Panc1 (cell line): ENCODE measurements around the gene COL23A1. TPM values are rescaled to one million over a fixed set of nuclear protein-coding genes. Genes with fewer than 3 reads are reported as not detected.

Experiments
- ATAC-seq: fragments of 200-7000 bp; cut with Tn5 transposase; 2 replicates; pipeline ENCODE4 v1.9.1; 2020; ENCODE audit warnings: mild to moderate bottlenecking, moderate library complexity
- BruUV-seq: library from RNA; stranded (reverse); fragments of 400-500 nt; replicated peaks from 2 replicates; lab custom pipeline; 2021; lab: Mats Ljungman, UMichigan
- CTCF ChIA-PET: fragments of 300-600 bp; sonication (Branson Sonifier 250); formaldehyde crosslinking; loops from one replicate; lab custom pipeline; 2022; ENCODE audit warnings: antibody characterized with exemption; lab: Charles Lee
- POLR2A ChIA-PET: fragments of 300-600 bp; sonication (Branson Sonifier 250); formaldehyde crosslinking; loops from one replicate; lab custom pipeline; 2022; ENCODE audit warnings: antibody characterized with exemption; lab: Charles Lee
- DNase-seq: peaks from one replicate; pipeline ENCODE4 v3.0.0-alpha.2; 2010; ENCODE audit warnings: low read depth, low spot score
- H3K27ac ChIP-seq: 2 replicates; pipeline ENCODE4 v1.5.1; 2011; ENCODE audit warnings: mild to moderate bottlenecking, low read length, inconsistent platforms
- H3K27me3 ChIP-seq: fragments of 200-500 bp; sonication (Bioruptor generic); 2 replicates; pipeline ENCODE4 v1.6.0; 2014; ENCODE audit warnings: low read length, inconsistent platforms; ENCODE audit not compliant: control insufficient read depth, insufficient read depth
- H3K36me3 ChIP-seq: fragments of 200-500 bp; sonication (Bioruptor generic); 2 replicates; pipeline ENCODE4 v1.5.1; 2014; ENCODE audit warnings: inconsistent platforms, mild to moderate bottlenecking, low read length, moderate library complexity; ENCODE audit not compliant: control insufficient read depth, insufficient read depth
- H3K4me1 ChIP-seq: 2 replicates; pipeline ENCODE4 v1.5.1; 2011; ENCODE audit warnings: inconsistent platforms, mild to moderate bottlenecking, low read length, moderate library complexity; ENCODE audit not compliant: control insufficient read depth, insufficient read depth
- H3K4me3 ChIP-seq, 2 experiments: 2 replicates each; pipeline ENCODE4 v1.5.1; 2011 to 2012; ENCODE audit warnings: low read depth in 2 of 2, low read length in 2 of 2, mild to moderate bottlenecking in 2 of 2, inconsistent platforms in 1 of 2, moderate library complexity in 1 of 2
- H3K9me3 ChIP-seq: fragments of 200-500 bp; sonication (Bioruptor generic); 2 replicates; pipeline ENCODE4 v1.5.1; 2014; ENCODE audit warnings: low read depth, mild to moderate bottlenecking, inconsistent platforms, low read length, moderate library complexity; ENCODE audit not compliant: control insufficient read depth, insufficient read depth
- POLR2AphosphoS5 ChIP-seq: IDR thresholded peaks from 2 replicates; pipeline ENCODE4 v1.6.1; 2012; ENCODE audit warnings: mild to moderate bottlenecking, low read depth, low read length, moderate library complexity
- SIN3A ChIP-seq: IDR thresholded peaks from 2 replicates; pipeline ENCODE4 v1.6.1; 2012; ENCODE audit warnings: low read depth, mild to moderate bottlenecking, low read length, moderate library complexity, borderline replicate concordance; ENCODE audit not compliant: insufficient read depth
- TCF7L2 ChIP-seq: IDR thresholded peaks from 2 replicates; pipeline ENCODE4 v1.6.1; 2011; ENCODE audit warnings: mild to moderate bottlenecking, low read depth, low read length, inconsistent platforms
- in situ Hi-C: cut with HindIII; loops from 2 replicates; pipeline ENCODE4 v1.10.0; 2016; ENCODE audit warnings: low sequenced_read_pairs, low pct_unique_long_range_greater_than_20kb
- intact Hi-C: fragments of 100-400 bp; cut with micrococcal nuclease; formaldehyde crosslinking; loops from one replicate; pipeline ENCODE4 v1.10.0; 2022; ENCODE audit not compliant: unreplicated experiment
- total RNA-seq: library from RNA; stranded (reverse); gene quantifications from one replicate; pipeline ENCODE4 v1.2.1, GENCODE V29; 2021; ENCODE audit not compliant: unreplicated experiment
- TF ChIP-seq, protein P1 (sequence below), 2 experiments: IDR thresholded peaks; 2 replicates each; pipeline ENCODE4 v1.6.1; 2011 to 2012; ENCODE audit warnings: low read depth in 2 of 2, control low read depth in 1 of 2, low read length in 1 of 2, mild to moderate bottlenecking in 1 of 2, moderate library complexity in 1 of 2; ENCODE audit not compliant: insufficient read depth in 1 of 2
- TF ChIP-seq, protein P2 (sequence below): fragments of 450-650 bp; IDR thresholded peaks from 2 replicates; pipeline ENCODE4 v1.5.1; 2017; ENCODE audit warnings: mild to moderate bottlenecking

Gene COL23A1
- total RNA-seq, 1 experiment from 2014 or later = 0.05 TPM

DNA sequence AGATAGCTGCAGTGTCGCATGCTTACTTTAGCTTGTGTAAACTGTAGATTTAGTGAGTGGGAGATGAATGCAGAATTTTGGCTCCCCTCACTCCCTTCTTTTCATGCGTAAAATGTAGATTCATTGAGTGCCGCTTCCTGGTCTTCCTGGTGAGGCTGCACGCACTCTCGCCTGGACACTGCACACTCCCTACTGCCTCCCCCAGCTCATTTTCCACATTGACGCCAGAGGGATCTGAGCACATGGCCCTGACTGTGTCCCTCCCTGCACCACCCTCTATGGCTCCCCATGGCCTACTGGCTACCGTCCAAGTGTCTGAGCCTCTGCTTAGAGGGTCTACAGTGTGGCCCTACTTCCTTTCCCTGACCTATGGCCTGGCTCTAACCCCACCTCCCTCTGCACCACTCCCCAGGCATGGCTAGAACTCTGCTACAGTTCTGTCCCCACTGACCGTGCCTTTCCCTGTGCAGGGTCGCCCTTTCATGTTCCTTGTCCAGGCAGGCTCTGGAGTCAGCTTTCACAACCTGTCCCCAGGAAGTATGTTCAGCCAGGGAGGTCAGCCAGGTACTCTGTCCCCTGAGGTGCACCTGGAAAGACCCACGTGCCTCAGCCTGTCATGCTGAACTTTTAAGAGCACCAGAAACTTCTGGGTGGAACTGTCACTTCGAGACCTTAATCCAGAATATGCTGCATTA lies 160.6 kb downstream of the COL23A1 start:
- Histone ChIP-seq H3K27ac (no peak overlapping the region), H3K27me3 (no peaks in the 10 kb centered on the region), H3K4me1 (no peaks in the 10 kb centered on the region), H3K36me3 (no peaks in the 10 kb centered on the region), H3K4me3 (no peak overlapping the region), H3K9me3 (no peaks in the 10 kb centered on the region)
- POLR2A ChIA-PET = interaction anchor here (0.5 kb wide), 1 partner anchor 961 kb away, joined by 3 read pairs; no protein-coding TSS in a partner anchor
- intact Hi-C loops = no loop called here
- TF ChIP-seq, protein P1, sequence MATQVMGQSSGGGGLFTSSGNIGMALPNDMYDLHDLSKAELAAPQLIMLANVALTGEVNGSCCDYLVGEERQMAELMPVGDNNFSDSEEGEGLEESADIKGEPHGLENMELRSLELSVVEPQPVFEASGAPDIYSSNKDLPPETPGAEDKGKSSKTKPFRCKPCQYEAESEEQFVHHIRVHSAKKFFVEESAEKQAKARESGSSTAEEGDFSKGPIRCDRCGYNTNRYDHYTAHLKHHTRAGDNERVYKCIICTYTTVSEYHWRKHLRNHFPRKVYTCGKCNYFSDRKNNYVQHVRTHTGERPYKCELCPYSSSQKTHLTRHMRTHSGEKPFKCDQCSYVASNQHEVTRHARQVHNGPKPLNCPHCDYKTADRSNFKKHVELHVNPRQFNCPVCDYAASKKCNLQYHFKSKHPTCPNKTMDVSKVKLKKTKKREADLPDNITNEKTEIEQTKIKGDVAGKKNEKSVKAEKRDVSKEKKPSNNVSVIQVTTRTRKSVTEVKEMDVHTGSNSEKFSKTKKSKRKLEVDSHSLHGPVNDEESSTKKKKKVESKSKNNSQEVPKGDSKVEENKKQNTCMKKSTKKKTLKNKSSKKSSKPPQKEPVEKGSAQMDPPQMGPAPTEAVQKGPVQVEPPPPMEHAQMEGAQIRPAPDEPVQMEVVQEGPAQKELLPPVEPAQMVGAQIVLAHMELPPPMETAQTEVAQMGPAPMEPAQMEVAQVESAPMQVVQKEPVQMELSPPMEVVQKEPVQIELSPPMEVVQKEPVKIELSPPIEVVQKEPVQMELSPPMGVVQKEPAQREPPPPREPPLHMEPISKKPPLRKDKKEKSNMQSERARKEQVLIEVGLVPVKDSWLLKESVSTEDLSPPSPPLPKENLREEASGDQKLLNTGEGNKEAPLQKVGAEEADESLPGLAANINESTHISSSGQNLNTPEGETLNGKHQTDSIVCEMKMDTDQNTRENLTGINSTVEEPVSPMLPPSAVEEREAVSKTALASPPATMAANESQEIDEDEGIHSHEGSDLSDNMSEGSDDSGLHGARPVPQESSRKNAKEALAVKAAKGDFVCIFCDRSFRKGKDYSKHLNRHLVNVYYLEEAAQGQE (IDR thresholded peaks at IDR 0.05; ENCODE audit: insufficient read depth in 1 of 2, low read depth in 2 of 2, low read length in 1 of 2) = no peak
- TF ChIP-seq, protein P2, sequence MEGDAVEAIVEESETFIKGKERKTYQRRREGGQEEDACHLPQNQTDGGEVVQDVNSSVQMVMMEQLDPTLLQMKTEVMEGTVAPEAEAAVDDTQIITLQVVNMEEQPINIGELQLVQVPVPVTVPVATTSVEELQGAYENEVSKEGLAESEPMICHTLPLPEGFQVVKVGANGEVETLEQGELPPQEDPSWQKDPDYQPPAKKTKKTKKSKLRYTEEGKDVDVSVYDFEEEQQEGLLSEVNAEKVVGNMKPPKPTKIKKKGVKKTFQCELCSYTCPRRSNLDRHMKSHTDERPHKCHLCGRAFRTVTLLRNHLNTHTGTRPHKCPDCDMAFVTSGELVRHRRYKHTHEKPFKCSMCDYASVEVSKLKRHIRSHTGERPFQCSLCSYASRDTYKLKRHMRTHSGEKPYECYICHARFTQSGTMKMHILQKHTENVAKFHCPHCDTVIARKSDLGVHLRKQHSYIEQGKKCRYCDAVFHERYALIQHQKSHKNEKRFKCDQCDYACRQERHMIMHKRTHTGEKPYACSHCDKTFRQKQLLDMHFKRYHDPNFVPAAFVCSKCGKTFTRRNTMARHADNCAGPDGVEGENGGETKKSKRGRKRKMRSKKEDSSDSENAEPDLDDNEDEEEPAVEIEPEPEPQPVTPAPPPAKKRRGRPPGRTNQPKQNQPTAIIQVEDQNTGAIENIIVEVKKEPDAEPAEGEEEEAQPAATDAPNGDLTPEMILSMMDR = no peak
- TF ChIP-seq POLR2AphosphoS5 (no peak), TCF7L2 (no peak), SIN3A (no peak)
- no peak for ATAC-seq
- BruUV-seq = no TSS peak
- in situ Hi-C loops = no loop called here
- CTCF ChIA-PET = no interaction called here
- DNase-seq = no peak

DNA sequence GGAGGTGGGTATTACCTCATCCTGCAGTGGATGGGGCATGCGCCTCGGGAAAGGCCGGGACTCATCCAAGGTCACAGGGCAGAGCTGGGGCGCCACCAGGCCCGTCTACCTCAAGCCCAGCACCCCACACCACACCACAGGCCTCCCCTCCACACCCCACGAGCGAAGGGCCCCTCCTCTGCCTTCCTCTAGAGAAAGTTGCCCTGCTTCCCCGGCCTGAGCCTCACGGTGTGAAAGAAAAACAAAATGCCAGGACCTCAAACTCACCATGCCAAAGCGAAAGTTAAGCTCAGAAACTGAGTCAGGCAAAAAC lies 161.1 kb downstream of the COL23A1 start:
- intact Hi-C loops (no loop called here), in situ Hi-C loops (no loop called here)
- ATAC-seq (no peak), DNase-seq (no peak)
- ChIA-PET CTCF (no interaction called here), POLR2A (interaction anchor here (0.5 kb wide), 1 partner anchor 962 kb away, joined by 3 read pairs; no protein-coding TSS in a partner anchor)
- Histone ChIP-seq H3K9me3 (no peaks in the 10 kb centered on the region), H3K4me3 (no peak overlapping the region), H3K27me3 (no peaks in the 10 kb centered on the region), H3K27ac (no peak overlapping the region), H3K36me3 (no peaks in the 10 kb centered on the region), H3K4me1 (no peaks in the 10 kb centered on the region)
- TF ChIP-seq POLR2AphosphoS5 (no peak), TCF7L2 (no peak), SIN3A (no peak)
- TF ChIP-seq, protein P1 (IDR thresholded peaks at IDR 0.05; ENCODE audit: insufficient read depth in 1 of 2, low read depth in 2 of 2, low read length in 1 of 2) = no peak
- TF ChIP-seq, protein P2 = no peak
- no TSS peak for BruUV-seq
